Fibroblast of skin of right biceps (primary cell): ENCODE measurements around the gene CYP4F3.
"Not testable (repeated sequence)": the region's sequence is repeated elsewhere in the genome, so short reads cannot be mapped to it uniquely, and the experiment has no call there.

ENCODE experiments used
- DNase-seq: peaks from one replicate; pipeline ENCODE4 v3.0.0-alpha.2; 2013

Gene CYP4F3

DNA sequence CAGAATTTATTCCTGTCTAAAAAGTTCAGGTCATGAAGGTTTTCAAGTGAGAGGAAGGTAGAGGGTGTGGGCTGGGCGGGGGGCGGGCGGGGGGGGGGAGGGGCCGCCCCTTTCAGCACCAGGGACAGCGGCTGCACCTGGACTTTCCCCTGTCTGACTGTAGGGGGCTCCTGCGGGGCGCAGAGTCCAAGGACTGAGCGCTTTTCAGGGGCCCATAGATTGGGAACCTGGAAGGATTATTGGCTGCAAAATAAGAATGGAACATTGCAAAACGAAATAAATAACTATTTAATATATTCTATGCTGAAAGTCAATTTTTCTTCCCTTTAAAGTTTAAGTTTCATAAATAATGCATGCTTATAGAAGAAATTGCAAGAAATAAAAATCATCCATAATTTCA lies 8.9 kb upstream of the CYP4F3 start:
- DNase-seq = peak; percentile 15

DNA sequence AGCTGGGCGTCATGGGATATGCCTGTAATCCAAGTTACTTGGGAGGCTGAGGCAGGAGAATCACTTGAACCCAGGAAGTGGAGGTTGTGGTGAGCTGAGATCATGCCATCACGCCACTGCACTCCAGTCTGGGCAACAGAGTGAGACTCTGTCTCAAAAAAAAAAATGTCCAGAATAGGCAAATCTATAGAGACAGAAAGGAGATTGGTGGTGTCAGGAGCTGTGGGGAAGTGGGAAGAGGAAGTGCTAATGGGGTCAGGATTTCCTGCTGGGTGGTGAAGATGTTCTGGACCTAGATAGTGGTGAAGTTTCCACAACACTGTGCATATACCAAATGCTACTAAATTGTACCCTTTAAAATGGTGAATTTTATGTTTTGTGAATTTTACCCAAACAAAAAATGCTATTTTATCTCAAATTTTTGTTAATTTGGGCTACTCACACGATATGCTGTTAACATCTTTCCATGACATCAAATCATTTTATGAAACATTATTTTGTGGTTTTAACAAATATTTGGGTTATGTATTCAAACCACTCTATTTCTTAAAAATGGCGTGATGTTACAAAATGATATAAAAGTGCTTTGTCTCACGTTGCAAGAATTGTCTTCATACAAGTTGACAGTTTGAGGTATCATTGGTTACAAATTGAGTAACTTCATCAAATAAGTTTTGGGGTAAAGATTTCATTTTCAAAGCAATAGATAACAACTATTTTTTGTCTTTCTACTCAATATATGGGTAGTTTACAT lies 7.4 kb upstream of the CYP4F3 start:
- DNase-seq = no peak

DNA sequence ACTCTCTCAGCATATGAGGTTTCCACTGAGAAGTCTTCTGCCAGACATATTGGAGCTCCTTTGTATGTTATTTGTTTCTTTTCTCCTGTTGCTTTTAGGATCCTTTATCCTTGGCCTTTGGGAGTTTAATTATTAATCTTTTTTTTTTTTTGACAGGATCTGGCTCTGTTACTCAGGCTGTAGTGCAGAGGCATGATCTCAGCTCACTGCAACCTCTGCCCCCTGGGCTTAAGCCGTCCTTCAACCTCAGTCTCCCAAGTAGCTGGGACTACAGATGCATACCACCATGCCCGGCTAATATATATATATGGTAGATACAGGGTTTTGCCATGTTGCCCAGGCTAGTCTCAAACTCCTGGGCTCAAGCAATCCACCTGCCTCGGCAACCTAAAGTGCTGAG lies 6.6 kb upstream of the CYP4F3 start:
- DNase-seq = no peak

DNA sequence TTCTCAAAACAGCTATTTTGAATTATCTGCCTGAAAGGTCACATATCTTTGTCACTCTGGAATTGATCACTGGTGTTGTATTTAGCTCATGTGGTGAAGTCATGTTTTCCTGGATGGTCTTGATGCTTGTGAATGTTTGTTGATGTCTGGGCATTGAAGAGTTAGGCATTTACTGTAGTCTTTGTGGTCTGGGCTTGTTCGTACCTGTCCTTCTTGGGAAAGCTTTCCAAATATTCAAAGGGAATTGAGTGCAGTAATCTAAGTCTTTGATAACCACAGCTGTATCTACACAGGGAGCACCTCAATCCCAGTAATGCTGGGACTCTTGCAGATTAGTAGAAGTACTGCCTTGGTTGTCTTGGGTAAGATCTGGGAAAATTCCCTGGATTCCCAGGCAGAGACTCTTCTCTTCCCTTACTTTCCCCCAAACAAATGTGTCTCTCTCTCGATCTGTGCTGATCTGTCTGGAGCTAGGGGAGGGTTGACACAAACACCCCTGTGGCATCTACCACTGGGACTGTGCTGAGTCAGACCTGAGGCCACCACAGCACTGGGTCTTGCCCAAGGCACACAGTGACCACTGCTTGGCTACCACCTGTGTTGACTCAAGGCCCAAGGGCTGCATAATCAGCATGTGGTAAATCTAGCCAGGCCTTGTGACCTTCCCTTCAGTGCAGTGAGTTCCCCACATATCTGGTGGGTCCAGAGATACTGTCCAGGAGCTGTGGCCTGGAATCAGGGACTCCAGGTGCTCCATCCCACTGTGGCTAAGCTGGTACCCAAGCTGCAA lies 5.5 kb upstream of the CYP4F3 start:
- no peak for DNase-seq

DNA sequence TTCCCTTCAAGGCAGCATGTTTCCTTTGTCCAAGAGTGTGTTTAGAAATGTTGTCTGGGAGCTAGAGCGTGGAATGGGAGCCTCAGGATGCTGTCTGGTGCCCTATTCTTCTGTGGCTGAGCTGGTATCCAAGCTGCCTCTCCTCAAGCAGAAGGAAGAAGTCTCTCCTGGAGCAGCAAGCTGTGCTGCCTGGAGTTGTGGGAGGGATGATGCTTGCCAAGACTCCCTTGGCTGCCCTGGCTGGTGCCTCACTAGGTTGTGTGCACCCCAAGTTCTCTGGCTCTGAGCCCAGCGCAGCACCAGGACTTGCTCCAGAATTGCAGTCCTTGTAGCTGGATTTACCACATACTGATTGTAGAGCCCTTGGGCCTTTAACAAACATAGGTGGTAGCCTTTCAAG lies 4.7 kb upstream of the CYP4F3 start:
- DNase-seq = no peak

DNA sequence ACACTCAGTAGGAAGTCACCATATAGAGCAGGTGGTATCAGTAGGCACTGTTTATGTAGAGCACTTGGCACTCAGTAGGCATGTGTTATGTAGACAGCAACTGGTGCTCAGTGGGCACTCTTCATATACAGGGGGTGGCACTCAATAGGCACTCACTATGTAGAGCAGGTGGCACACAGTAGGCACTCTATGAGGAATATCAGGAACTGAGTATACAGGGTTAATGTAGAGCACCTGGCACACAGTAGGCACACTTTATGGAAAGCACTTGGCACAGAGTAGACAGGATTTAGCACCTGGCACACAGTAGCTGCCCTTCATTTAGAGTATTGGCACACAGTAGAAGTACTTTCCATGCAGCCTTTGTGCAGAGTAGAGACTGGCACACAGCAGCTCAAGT lies 1.1 kb upstream of the CYP4F3 start:
- DNase-seq = no peak

DNA sequence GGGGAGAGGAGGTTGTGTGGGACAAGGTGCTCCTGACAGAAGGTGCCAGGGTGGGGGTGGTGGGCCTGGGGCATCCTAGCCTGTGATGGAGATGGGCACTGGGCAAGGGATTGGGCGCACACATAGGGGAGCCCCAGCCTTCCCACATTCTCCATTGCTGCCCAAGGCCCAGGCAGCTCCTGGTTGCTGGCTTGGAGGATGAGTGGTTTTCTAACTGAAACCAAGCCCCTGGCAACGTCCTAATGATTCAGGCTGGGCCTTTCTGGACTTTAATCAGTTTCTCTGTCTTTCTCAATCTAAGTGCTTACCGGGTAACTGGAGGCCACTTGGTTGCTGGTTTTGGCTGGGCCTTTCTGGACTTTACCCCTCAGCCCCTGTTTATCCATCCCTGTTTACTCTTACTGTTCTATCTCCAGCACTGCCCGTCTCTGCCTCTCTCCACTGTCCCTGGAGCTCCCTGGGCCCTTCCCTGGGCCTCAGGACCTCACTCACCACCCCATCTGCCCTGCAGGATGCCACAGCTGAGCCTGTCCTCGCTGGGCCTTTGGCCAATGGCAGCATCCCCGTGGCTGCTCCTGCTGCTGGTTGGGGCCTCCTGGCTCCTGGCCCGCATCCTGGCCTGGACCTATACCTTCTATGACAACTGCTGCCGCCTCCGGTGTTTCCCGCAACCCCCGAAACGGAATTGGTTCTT lies 354 bp downstream of the CYP4F3 start:
- DNase-seq = no peak

DNA sequence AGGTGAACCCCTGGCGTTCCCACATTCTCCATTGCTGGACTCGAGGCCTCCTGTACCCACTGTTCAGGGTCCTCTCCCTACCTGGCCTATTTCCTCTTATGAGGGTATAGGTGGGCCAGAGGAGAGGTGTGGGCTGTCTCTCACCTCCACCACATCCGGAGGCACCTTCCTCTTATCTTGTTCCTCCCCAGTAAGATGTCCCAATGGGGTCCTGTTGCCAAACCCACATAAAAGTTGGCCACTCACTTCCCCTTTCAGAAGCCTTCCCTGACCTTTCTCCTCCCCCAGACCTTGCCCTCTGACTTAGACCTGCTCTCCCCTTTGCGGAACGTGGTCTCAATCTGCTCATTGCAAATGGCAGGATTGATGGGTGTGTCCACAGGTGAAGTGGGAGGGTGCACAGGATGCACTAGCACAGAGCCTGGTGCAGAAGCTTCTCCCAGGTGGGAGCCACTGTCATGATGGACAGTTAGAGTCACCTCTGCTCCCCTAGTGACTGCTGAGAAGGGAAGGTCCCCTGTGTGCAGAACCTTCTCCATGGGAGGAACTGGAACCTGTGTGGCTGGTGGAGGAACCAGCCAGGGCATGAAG lies 1.3 kb downstream of the CYP4F3 start:
- DNase-seq = no peak

DNA sequence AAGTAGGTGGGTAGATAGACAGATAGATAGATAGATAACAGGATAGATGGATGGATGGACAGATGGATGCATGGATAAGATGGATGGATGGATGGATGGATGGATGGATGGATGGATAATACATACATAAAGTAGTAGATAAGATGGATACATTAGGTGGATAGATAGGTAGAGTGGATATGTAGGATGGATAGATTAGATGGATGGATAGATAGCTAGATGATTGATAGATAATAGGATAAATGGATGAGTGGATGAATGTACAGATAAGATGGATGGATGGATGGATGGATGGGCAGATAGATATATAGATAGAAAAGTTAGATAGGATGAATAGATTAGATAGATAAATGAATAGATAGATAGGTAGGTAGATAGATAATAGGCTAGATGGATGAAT lies 2.1 kb downstream of the CYP4F3 start:
- no peak for DNase-seq

DNA sequence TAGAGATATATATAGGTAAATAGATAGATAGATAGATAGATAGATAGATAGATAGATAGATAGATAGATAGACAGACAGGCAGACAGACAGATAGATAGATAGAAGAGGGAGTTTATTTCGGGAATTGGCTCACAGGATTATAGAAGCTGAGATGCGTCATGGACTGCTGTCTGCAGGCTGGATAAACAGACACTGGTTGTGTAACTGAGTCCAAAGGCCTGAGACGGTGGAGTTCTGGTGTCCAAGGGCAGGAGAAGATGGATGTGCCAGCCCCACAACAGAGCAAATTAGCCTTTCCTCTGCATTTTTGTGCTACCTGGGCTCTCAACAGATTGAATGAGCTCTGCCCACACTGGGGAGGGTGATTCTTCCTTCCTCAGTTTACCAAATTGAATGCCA lies 2.7 kb downstream of the CYP4F3 start:
- DNase-seq = no peak

DNA sequence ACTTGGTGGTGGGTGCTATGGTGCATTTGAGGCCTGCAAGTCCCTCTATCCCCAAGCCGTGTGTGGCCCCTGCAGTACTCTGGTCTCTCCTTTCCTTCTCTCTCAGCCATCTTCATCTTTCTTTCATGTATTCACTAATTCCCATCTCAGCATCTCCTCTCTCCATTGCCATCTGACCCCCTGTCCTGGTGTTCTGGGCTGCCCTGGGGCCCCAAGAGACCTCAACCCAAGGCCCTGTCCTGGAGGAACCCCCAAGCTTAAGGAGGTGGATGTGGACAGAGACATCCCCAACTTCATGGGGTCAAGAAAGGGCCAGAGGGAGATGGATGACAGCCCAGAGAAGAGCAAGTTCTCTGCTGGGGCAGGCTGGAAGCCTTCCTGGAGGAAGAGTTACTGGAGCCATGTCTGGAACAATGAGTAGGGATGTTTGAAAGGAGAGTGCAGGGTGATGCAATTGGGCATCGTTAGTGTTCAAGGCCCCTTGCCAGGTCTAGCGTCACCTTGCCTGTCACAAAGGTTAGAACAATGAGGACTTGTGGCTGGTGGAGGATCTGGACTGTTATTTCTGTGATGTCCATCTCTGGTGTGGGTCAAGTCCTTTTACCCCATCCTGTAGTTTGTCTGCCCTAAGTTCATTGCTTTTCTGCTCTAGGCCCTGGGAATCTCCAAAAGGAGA lies 3.5 kb downstream of the CYP4F3 start:
- DNase-seq = no peak

DNA sequence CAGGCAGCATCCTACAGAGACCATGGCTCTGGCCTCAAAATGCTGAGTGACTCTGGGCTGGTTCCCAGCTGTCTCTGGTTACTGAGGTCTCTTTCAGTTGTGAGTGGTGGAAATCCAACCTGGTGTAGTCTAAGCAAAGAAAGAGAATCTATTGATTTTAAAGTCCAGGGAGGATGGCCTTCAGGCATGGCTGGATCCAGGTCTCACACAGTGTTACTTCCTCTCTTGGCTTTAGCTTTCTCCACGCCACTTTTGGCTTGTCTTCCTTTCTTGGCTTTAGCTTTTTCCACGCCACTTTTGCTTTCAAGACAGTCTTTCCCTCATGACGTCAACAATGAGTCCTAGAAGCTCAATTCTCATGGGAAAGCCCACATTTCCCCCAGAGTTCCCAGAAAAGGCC lies 4.1 kb downstream of the CYP4F3 start:
- no peak for DNase-seq

DNA sequence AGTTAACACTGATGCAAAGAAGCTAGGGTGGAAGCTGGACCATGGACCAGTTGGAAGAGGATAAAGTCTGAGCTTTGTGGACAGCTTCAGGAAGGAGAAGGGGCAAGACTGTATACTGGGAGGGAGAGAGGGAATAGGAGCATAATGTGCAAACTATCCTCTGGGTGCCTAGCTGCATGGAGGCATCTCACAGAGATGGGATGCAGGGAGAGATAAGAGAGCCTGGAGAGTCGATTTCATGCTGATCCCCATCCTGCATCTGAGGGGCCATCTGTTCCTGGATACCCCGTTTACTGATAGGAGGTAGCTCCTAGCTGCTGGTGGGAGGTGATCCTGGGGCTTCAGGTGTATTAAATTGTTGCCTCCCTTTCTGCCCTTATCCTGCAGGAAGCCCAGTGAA lies 8.8 kb downstream of the CYP4F3 start:
- DNase-seq = no peak

DNA sequence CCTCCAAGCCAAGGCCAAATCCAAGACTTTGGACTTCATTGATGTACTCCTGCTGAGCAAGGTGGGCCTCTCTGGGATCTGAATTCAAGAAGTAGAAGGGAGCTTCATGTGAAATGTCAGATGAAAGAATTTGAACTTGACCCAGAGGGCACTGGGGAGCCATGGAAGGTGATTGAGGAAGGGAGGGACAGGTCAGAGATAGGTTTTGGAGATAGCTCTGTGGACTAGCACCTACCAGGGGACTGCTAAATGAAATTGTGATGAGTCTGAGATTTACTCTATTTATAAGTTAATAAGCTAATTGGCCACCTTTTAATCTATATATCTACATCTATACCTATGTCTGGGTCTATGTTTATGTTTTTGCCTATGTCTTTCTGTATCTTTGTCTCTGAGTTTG lies 9.4 kb downstream of the CYP4F3 start:
- not testable (repeated sequence) for DNase-seq

DNA sequence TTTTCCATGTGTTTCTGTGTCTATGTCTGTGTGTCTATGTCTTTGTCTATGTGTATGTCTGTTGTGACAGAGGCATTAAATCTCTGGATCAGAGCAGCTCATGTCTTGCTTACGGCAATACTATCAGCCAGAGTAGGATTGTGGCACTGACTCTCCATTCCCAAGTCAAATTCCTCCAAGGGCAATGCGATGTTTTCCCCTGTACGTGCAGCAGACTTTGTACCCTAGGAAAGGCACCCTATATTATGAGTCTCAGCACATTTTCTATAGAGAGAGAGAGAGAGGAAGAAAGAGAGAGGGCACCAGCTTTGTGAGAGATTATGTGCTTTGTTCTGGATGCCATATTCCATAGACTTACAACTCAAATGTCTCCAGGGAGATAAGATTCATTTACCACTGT lies 11.1 kb downstream of the CYP4F3 start:
- no peak for DNase-seq

DNA sequence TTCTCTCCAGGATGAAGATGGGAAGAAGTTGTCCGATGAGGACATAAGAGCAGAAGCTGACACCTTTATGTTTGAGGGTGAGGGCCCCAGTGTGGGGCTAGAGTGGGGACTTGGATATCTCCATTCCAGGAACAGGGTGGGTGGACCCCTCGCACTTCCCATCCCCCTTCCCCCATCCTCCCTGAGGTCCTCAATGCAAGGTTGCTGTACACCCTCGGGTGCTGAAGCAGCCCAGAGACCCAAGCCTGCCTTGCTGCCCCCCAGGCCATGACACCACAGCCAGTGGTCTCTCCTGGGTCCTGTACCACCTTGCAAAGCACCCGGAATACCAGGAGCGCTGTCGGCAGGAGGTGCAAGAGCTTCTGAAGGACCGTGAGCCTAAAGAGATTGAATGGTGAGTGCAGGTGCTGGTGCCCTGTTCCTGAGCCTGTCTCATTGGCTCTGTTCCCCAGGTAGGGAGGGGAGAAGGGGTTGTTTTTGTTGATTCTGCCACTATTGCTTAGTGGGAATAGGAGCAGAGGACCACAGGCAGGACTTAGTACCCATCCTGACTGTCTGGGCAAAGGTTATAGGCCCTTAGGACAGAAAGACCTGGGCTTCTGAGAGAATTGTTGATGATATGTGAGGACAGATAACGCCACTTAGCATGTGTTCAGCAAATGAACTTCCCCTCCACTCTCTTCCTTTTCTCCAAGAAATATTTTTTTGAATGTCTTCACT lies 12.0 kb downstream of the CYP4F3 start:
- no peak for DNase-seq

DNA sequence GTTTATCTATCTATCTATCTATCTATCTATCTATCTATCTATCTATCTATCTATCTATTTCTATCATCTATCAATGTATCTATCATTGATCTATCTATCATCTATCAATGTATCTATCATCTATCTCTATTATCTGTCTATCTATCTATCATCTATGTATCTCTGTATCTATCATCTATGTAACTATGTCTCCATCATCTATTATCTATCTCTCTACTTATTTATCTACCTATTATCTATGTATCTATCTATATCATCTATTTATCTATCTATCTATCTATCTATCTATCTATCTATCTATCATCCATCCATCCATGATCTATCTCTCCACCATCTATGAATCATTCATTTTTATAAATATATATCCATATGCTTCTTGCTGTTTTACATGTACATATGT lies 15.8 kb downstream of the CYP4F3 start:
- no peak for DNase-seq

DNA sequence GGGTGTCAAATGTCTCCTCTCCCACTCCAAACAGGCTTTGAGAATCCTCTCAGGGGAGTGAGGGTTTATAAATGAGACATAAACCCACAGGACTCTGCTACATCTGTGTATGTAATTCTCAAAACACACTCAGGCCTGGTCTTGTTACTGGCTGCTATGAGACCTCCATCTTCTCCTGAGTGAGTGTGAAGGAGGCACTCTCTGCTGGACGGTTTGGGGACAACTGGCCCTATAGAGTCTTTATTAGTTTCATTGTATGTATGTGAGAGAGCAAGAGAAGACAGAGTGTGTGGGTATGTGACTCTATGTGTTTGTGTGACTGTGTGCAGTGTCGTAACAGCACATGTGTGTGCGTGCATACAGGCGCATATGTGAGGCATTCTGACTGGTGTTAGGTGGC lies 22.6 kb downstream of the CYP4F3 start:
- no peak for DNase-seq

DNA sequence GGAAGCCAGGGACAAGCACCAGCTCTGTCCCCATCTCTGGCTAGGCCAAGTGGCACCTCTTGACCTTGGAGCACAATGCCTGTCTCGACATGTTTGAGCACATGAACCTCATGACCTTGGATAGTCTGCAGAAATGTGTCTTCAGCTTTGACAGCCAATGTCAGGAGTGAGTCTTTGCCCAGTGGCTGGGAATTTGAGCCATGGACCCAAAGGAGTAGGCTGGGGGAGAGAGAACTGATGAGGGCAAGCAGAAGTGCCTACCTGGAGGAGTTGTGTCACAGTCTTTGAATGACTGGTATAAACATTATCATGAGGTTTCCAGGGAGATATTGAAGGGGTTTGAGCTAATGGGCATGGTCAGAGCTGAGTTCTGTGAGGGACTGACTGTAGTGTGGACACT lies 25.5 kb downstream of the CYP4F3 start:
- DNase-seq = no peak

DNA sequence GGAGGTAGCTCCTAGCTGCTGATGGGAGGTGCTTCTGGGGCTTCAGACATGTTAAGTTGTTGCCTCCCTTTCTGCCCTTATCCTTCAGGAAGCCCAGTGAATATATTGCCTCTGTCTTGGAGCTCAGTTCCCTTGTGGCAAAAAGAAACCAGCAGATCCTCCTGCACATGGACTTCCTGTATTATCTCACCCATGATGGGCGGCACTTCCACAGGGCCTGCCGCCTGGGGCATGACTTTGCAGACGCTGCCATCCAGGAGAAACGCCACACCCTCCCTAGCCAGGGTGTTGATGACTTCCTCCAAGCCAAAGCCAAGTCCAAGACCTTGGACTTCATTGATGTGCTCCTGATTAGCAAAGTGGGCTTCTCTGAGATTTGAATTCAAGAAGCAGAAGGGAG lies 26.2 kb downstream of the CYP4F3 start:
- DNase-seq = no peak

DNA sequence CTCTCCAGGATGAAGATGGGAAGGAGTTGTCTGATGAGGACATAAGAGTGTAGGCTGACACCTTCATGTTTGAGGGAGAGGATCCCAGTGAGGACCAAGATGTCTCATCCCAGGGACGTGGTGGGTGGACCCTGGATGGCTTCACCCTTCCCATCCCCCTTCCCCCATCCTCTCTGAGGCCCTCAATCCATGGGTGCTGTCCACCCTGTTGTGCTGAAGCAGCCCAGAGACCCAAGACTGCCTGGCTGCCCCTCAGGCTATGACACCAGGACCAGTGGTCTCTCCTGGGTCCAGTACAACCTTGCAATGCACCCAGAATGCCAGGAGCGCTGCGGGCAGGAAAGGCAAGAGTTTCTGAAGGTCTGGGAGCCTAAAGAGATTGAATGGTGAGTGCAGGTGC lies 28.7 kb downstream of the CYP4F3 start:
- no peak for DNase-seq

DNA sequence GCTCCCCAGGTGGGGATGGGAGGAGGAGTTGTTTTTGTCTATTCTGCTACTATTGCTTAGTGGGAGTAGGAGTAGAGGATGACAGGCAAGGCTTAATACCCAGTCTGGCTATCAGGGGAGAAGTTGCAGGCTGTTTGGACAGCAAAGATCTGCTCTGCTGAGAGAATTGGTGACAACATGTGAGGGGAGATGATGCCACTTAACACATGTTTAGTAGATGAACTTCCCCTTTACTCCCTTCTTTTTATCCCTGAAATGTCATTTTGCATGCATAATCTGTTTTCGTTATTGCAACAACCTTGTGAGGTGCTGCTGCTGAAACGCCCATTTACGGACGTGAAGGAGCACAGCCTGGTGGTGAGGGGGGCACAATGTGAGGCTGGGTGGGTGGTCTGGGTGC lies 29.2 kb downstream of the CYP4F3 start:
- no peak for DNase-seq
